Measurements from ENCODE around the gene CCDC183.
"Not testable (repeated sequence)": the region's sequence is repeated elsewhere in the genome, so short reads cannot be mapped to it uniquely, and the experiment has no call there.

CCDC183 gene

GRCh38 chr9:136754626-136755301, 41.4 kb upstream of the CCDC183 start:
- H3K9me3 ChIP-seq (ENCODE audit: control insufficient read depth, low read depth, low read length) = no peaks in the 10 kb centered on the region
- no peaks in the 10 kb centered on the region for H3K36me3 ChIP-seq (ENCODE audit: control insufficient read depth, low read depth, low read length)
- H3K4me3 ChIP-seq (ENCODE audit: low read length) = no peak overlapping the region
- no peaks in the 10 kb centered on the region for H3K27me3 ChIP-seq (ENCODE audit: control insufficient read depth, insufficient read depth, low read length)
- H3K27ac ChIP-seq (ENCODE audit: low read length) = no peak overlapping the region
- no peaks in the 10 kb centered on the region for H3K4me1 ChIP-seq (ENCODE audit: control insufficient read depth, low read depth, low read length)
- no peak overlapping the region for H3K9ac ChIP-seq (ENCODE audit: low read length)

GRCh38 chr9:136755302-136756133, 40.6 kb upstream of the CCDC183 start:
- not testable (repeated sequence) for H3K9ac ChIP-seq (ENCODE audit: low read length); H3K27me3 ChIP-seq (ENCODE audit: control insufficient read depth, insufficient read depth, low read length)

GRCh38 chr9:136756134-136756438, 40.1 kb upstream of the CCDC183 start:
- no peak overlapping the region for H3K27ac ChIP-seq (ENCODE audit: low read length)
- no peak overlapping the region for H3K9ac ChIP-seq (ENCODE audit: low read length)
- H3K27me3 ChIP-seq (ENCODE audit: control insufficient read depth, insufficient read depth, low read length) = no peaks in the 10 kb centered on the region
- H3K36me3 ChIP-seq (ENCODE audit: control insufficient read depth, low read depth, low read length) = no peaks in the 10 kb centered on the region
- H3K4me1 ChIP-seq (ENCODE audit: control insufficient read depth, low read depth, low read length) = no peaks in the 10 kb centered on the region
- H3K4me3 ChIP-seq (ENCODE audit: low read length) = no peak overlapping the region
- no peaks in the 10 kb centered on the region for H3K9me3 ChIP-seq (ENCODE audit: control insufficient read depth, low read depth, low read length)

More at GRCh38 chr9:136755302-136756133, 40.6 kb upstream of the CCDC183 start:
- not testable (repeated sequence) for H3K27ac ChIP-seq (ENCODE audit: low read length); H3K4me3 ChIP-seq (ENCODE audit: low read length); H3K36me3 ChIP-seq (ENCODE audit: control insufficient read depth, low read depth, low read length); H3K4me1 ChIP-seq (ENCODE audit: control insufficient read depth, low read depth, low read length); H3K9me3 ChIP-seq (ENCODE audit: control insufficient read depth, low read depth, low read length)

GRCh38 chr9:136756836-136757235, 39.3 kb upstream of the CCDC183 start:
- Histone ChIP-seq H3K36me3 (ENCODE audit: control insufficient read depth, low read depth, low read length) (no peaks in the 10 kb centered on the region), H3K4me1 (ENCODE audit: control insufficient read depth, low read depth, low read length) (no peaks in the 10 kb centered on the region), H3K9ac (ENCODE audit: low read length) (no peak overlapping the region), H3K27me3 (ENCODE audit: control insufficient read depth, insufficient read depth, low read length) (no peaks in the 10 kb centered on the region), H3K4me3 (ENCODE audit: low read length) (no peak overlapping the region), H3K27ac (ENCODE audit: low read length) (no peak overlapping the region), H3K9me3 (ENCODE audit: control insufficient read depth, low read depth, low read length) (no peaks in the 10 kb centered on the region)

- Histone ChIP-seq H3K27me3 (ENCODE audit: control insufficient read depth, insufficient read depth, low read length) (no peaks in the 10 kb centered on the region), H3K27ac (ENCODE audit: low read length) (no peak overlapping the region), H3K4me1 (ENCODE audit: control insufficient read depth, low read depth, low read length) (no peaks in the 10 kb centered on the region), H3K4me3 (ENCODE audit: low read length) (no peak overlapping the region), H3K9me3 (ENCODE audit: control insufficient read depth, low read depth, low read length) (no peaks in the 10 kb centered on the region), H3K36me3 (ENCODE audit: control insufficient read depth, low read depth, low read length) (no peaks in the 10 kb centered on the region), H3K9ac (ENCODE audit: low read length) (no peak overlapping the region)
These were observed 38.8 kb upstream of the CCDC183 start for GRCh38 chr9:136757328-136757727.

GRCh38 chr9:136757751-136758140, 38.4 kb upstream of the CCDC183 start:
- Histone ChIP-seq H3K9me3 (ENCODE audit: control insufficient read depth, low read depth, low read length) (no peaks in the 10 kb centered on the region), H3K27me3 (ENCODE audit: control insufficient read depth, insufficient read depth, low read length) (no peaks in the 10 kb centered on the region), H3K4me3 (ENCODE audit: low read length) (no peak overlapping the region), H3K27ac (ENCODE audit: low read length) (no peak overlapping the region), H3K4me1 (ENCODE audit: control insufficient read depth, low read depth, low read length) (no peaks in the 10 kb centered on the region), H3K9ac (ENCODE audit: low read length) (no peak overlapping the region), H3K36me3 (ENCODE audit: control insufficient read depth, low read depth, low read length) (no peaks in the 10 kb centered on the region)

- H3K9me3 ChIP-seq (ENCODE audit: control insufficient read depth, low read depth, low read length) = no peaks in the 10 kb centered on the region
- no peak overlapping the region for H3K27ac ChIP-seq (ENCODE audit: low read length)
- peaks cover 4% of the 10 kb centered on the region for H3K27me3 ChIP-seq (ENCODE audit: control insufficient read depth, insufficient read depth, low read length)
- no peaks in the 10 kb centered on the region for H3K36me3 ChIP-seq (ENCODE audit: control insufficient read depth, low read depth, low read length)
- H3K4me3 ChIP-seq (ENCODE audit: low read length) = no peak overlapping the region
- peaks cover 2% of the 10 kb centered on the region for H3K4me1 ChIP-seq (ENCODE audit: control insufficient read depth, low read depth, low read length)
- H3K9ac ChIP-seq (ENCODE audit: low read length) = no peak overlapping the region
These were observed 37.1 kb upstream of the CCDC183 start for GRCh38 chr9:136759001-136759400.

- H3K4me3 ChIP-seq (ENCODE audit: low read length) = no peak overlapping the region
- peaks cover 4% of the 10 kb centered on the region for H3K27me3 ChIP-seq (ENCODE audit: control insufficient read depth, insufficient read depth, low read length)
- H3K9ac ChIP-seq (ENCODE audit: low read length) = no peak overlapping the region
- H3K4me1 ChIP-seq (ENCODE audit: control insufficient read depth, low read depth, low read length) = peaks cover 2% of the 10 kb centered on the region
- H3K27ac ChIP-seq (ENCODE audit: low read length) = no peak overlapping the region
- H3K9me3 ChIP-seq (ENCODE audit: control insufficient read depth, low read depth, low read length) = no peaks in the 10 kb centered on the region
- H3K36me3 ChIP-seq (ENCODE audit: control insufficient read depth, low read depth, low read length) = no peaks in the 10 kb centered on the region
These were observed 36.5 kb upstream of the CCDC183 start for GRCh38 chr9:136759436-136760325.

GRCh38 chr9:136760424-136760823, 35.7 kb upstream of the CCDC183 start:
- Histone ChIP-seq H3K27ac (ENCODE audit: low read length) (no peak overlapping the region), H3K27me3 (ENCODE audit: control insufficient read depth, insufficient read depth, low read length) (peaks cover 4% of the 10 kb centered on the region), H3K36me3 (ENCODE audit: control insufficient read depth, low read depth, low read length) (no peaks in the 10 kb centered on the region), H3K4me1 (ENCODE audit: control insufficient read depth, low read depth, low read length) (peaks cover 2% of the 10 kb centered on the region), H3K9ac (ENCODE audit: low read length) (no peak overlapping the region), H3K9me3 (ENCODE audit: control insufficient read depth, low read depth, low read length) (no peaks in the 10 kb centered on the region), H3K4me3 (ENCODE audit: low read length) (no peak overlapping the region)

- H3K27me3 ChIP-seq (ENCODE audit: control insufficient read depth, insufficient read depth, low read length); H3K9me3 ChIP-seq (ENCODE audit: control insufficient read depth, low read depth, low read length); H3K4me3 ChIP-seq (ENCODE audit: low read length); H3K9ac ChIP-seq (ENCODE audit: low read length); H3K36me3 ChIP-seq (ENCODE audit: control insufficient read depth, low read depth, low read length); H3K4me1 ChIP-seq (ENCODE audit: control insufficient read depth, low read depth, low read length); H3K27ac ChIP-seq (ENCODE audit: low read length): not testable (repeated sequence)
These were observed 35.1 kb upstream of the CCDC183 start for GRCh38 chr9:136760834-136761544.

GRCh38 chr9:136761545-136761981, 34.6 kb upstream of the CCDC183 start:
- Histone ChIP-seq H3K36me3 (ENCODE audit: control insufficient read depth, low read depth, low read length) (no peaks in the 10 kb centered on the region), H3K9ac (ENCODE audit: low read length) (no peak overlapping the region), H3K4me3 (ENCODE audit: low read length) (no peak overlapping the region), H3K27me3 (ENCODE audit: control insufficient read depth, insufficient read depth, low read length) (peaks cover 4% of the 10 kb centered on the region), H3K27ac (ENCODE audit: low read length) (no peak overlapping the region), H3K9me3 (ENCODE audit: control insufficient read depth, low read depth, low read length) (no peaks in the 10 kb centered on the region), H3K4me1 (ENCODE audit: control insufficient read depth, low read depth, low read length) (peaks cover 2% of the 10 kb centered on the region)

All from iPS-18a (cell line).